GM19395 (cell line): ENCODE results near the gene KCTD12.
A peak's percentile ranks its signal among the peaks of the same experiment; 100 is the strongest.
"Not testable (repeated sequence)": the region's sequence is repeated elsewhere in the genome, so short reads cannot be mapped to it uniquely, and the experiment has no call there.

Source experiments
- ATAC-seq: cut with Tn5 transposase; IDR thresholded peaks from one replicate; pipeline ENCODE4 v1.9.1; 2021; ENCODE audit warnings: mild to moderate bottlenecking, moderate library complexity; ENCODE audit not compliant: unreplicated experiment

KCTD12 gene

GRCh38 chr13:76886292-76887075 lies at the start of gene KCTD12:
Gene KCTD12, minus strand, starts transcription at chr13:76886405. Its CDS starts 257 bp downstream, at chr13:76886148.
- ATAC-seq, result peak; percentile 69

GRCh38 chr13:76934671-76935070 lies 48.5 kb upstream of the KCTD12 start:
- ATAC-seq, result no peak

GRCh38 chr13:76932076-76932475 lies 45.9 kb upstream of the KCTD12 start:
- no peak for ATAC-seq

- no peak for ATAC-seq
Observed at GRCh38 chr13:76929851-76930374, 43.7 kb upstream of the KCTD12 start.

- ATAC-seq, result no peak
Observed at GRCh38 chr13:76929320-76929719, 43.1 kb upstream of the KCTD12 start.

GRCh38 chr13:76928456-76928855 lies 42.3 kb upstream of the KCTD12 start:
- ATAC-seq, result no peak

- no peak for ATAC-seq
Observed at GRCh38 chr13:76927955-76928354, 41.8 kb upstream of the KCTD12 start.

- ATAC-seq, result no peak
Observed at GRCh38 chr13:76925115-76925514, 38.9 kb upstream of the KCTD12 start.

- ATAC-seq, result no peak
Observed at GRCh38 chr13:76921516-76921915, 35.3 kb upstream of the KCTD12 start.

GRCh38 chr13:76917755-76918481 lies 31.7 kb upstream of the KCTD12 start:
- not testable (repeated sequence) for ATAC-seq

- no peak for ATAC-seq
Observed at GRCh38 chr13:76917095-76917494, 30.9 kb upstream of the KCTD12 start.

GRCh38 chr13:76913898-76914297 lies 27.7 kb upstream of the KCTD12 start:
- no peak for ATAC-seq

- ATAC-seq, result no peak
Observed at GRCh38 chr13:76912476-76912875, 26.3 kb upstream of the KCTD12 start.

- ATAC-seq, result no peak
Observed at GRCh38 chr13:76904507-76904906, 18.3 kb upstream of the KCTD12 start.

GRCh38 chr13:76903544-76904162 lies 17.4 kb upstream of the KCTD12 start:
- peak; percentile 98 for ATAC-seq

GRCh38 chr13:76899066-76899465 lies 12.9 kb upstream of the KCTD12 start:
- not testable (repeated sequence) for ATAC-seq

GRCh38 chr13:76897171-76897570 lies 11.0 kb upstream of the KCTD12 start:
- not testable (repeated sequence) for ATAC-seq

GRCh38 chr13:76894401-76895110 lies 8.4 kb upstream of the KCTD12 start:
- ATAC-seq, result peak; percentile 65

GRCh38 chr13:76892488-76892887 lies 6.3 kb upstream of the KCTD12 start:
- peak; percentile 50 for ATAC-seq

GRCh38 chr13:76890021-76890420 lies 3.8 kb upstream of the KCTD12 start:
- no peak for ATAC-seq

- ATAC-seq, result no peak
Observed at GRCh38 chr13:76889254-76889653, 3.0 kb upstream of the KCTD12 start.
